AG09319 (cell line): ENCODE measurements around the gene MAST2.
"Not testable (repeated sequence)": the region's sequence is repeated elsewhere in the genome, so short reads cannot be mapped to it uniquely, and the experiment has no call there.

Source experiments
- DNase-seq: peaks from one replicate; pipeline ENCODE4 v3.0.0-alpha.2; 2010; ENCODE audit warnings: low read depth; ENCODE audit errors: extremely low read depth
- CTCF ChIP-seq: IDR thresholded peaks from 2 replicates; pipeline ENCODE4 v1.5.1; 2011; ENCODE audit warnings: low read depth, mild to moderate bottlenecking, inconsistent platforms, low read length, moderate library complexity

Gene MAST2

GRCh38 chr1:45796946-45797345 is 6.5 kb upstream of the MAST2 start:
- no peak for TF ChIP-seq CTCF
- no peak for DNase-seq

GRCh38 chr1:45800899-45801298 is 2.5 kb upstream of the MAST2 start:
- no peak for TF ChIP-seq CTCF
- DNase-seq = no peak

GRCh38 chr1:45802343-45803298 is 791 bp upstream of the MAST2 start:
- TF ChIP-seq CTCF = no peak; the same call in 1 of the 2 replicates
- peak; percentile 89 for DNase-seq

GRCh38 chr1:45803781-45804668 is 613 bp downstream of the MAST2 start:
- DNase-seq = not testable (repeated sequence)

GRCh38 chr1:45804669-45804969 is 1.2 kb downstream of the MAST2 start:
- no peak for DNase-seq
- TF ChIP-seq CTCF = no peak

- no peak for DNase-seq
- no peak for TF ChIP-seq CTCF
Observed at GRCh38 chr1:45806129-45806528, 2.7 kb downstream of the MAST2 start.

GRCh38 chr1:45809761-45810160 is 6.3 kb downstream of the MAST2 start:
- no peak for TF ChIP-seq CTCF
- no peak for DNase-seq
